ENCODE measurements around the gene SOHLH1. TPM values are rescaled to one million over a fixed set of nuclear protein-coding genes. Genes with fewer than 3 reads are reported as not detected.

Gene SOHLH1
- total RNA-seq, 1 experiment from 2014 or later, result not detected

GRCh38 chr9:135697226-135697625 is 2.1 kb downstream of the SOHLH1 start:
- Histone ChIP-seq H3K27ac (ENCODE audit: low read depth, low read length) (no peak overlapping the region), H3K36me3 (ENCODE audit: control insufficient read depth in 1 of 2, insufficient read depth in 2 of 2, low read length in 2 of 2) (no peaks in the 10 kb centered on the region), H4K20me1 (ENCODE audit: insufficient read depth) (no peaks in the 10 kb centered on the region), H3K4me1 (ENCODE audit: control insufficient read depth in 1 of 2, insufficient read depth in 2 of 2, low read length in 2 of 2) (peaks cover 6 to 18% of the 10 kb centered on the region in 2 experiments; a peak in 3 of 4 replicates), H3K79me2 (ENCODE audit: insufficient read depth, low read length) (no peaks in the 10 kb centered on the region), H3K9me3 (ENCODE audit: control insufficient read depth in 1 of 2, insufficient read depth in 1 of 2, low read depth in 1 of 2, low read length in 2 of 2) (no peaks in the 10 kb centered on the region), H3K4me2 (ENCODE audit: low read length) (no peak overlapping the region), H3K27me3 (ENCODE audit: insufficient read depth, low read length) (no peaks in the 10 kb centered on the region), H3K9ac (ENCODE audit: low read length) (no peak overlapping the region), H3K4me3 (replicated peaks in 1 of 2; ENCODE audit: low read depth in 1 of 2, low read length in 2 of 2) (no peak overlapping the region), H2AFZ (ENCODE audit: low read depth, low read length, poor library complexity, severe bottlenecking) (no peak overlapping the region), H3K9me2 (ENCODE audit: insufficient read depth) (no peaks in the 10 kb centered on the region)
- TF ChIP-seq MAX (IDR thresholded peaks at IDR 0.05) (no peak), EZH2 (IDR thresholded peaks at IDR 0.05) (no peak), TCF7L2 (IDR thresholded peaks at IDR 0.05; ENCODE audit: borderline replicate concordance, extremely low read depth, insufficient read depth, insufficient read length) (no peak), REST (IDR thresholded peaks at IDR 0.05; ENCODE audit: low read depth) (no peak), ATF3 (IDR thresholded peaks at IDR 0.05) (no peak), ZBTB33 (IDR thresholded peaks at IDR 0.05; ENCODE audit: extremely low read depth, insufficient replicate concordance, low read length) (no peak), SIN3A (IDR thresholded peaks at IDR 0.05; ENCODE audit: low read depth) (no peak), CTCF (IDR thresholded peaks at IDR 0.05 in 2 of 3, conservative IDR thresholded peaks at IDR 0.05 in 1 of 3; ENCODE audit: borderline replicate concordance in 1 of 3, insufficient read depth in 1 of 3, low read depth in 2 of 3, low read length in 2 of 3) (no peak), EZH2phosphoT487 (IDR thresholded peaks at IDR 0.05; ENCODE audit: borderline replicate concordance) (no peak), ZFX (IDR thresholded peaks at IDR 0.05) (no peak), CEBPB (IDR thresholded peaks at IDR 0.05; ENCODE audit: low read depth) (no peak), JUND (IDR thresholded peaks at IDR 0.05) (no peak), ZNF274 (IDR thresholded peaks at IDR 0.05; ENCODE audit: low read depth, low read length) (no peak), FOSL1 (IDR thresholded peaks at IDR 0.05; ENCODE audit: low read depth) (no peak), RAD21 (IDR thresholded peaks at IDR 0.05; ENCODE audit: low read depth) (no peak), POLR2A (IDR thresholded peaks at IDR 0.05; ENCODE audit: borderline replicate concordance, extremely low read depth, insufficient read depth, insufficient read length) (no peak)
- ChIA-PET POLR2A (no interaction called here), CTCF (interaction anchor here (0.7 kb wide), 1 partner anchor 88 kb away, joined by 3 read pairs; no protein-coding TSS in a partner anchor), RAD21 (ENCODE audit: low non-redundant PET in 1 of 2, low total read pairs in 2 of 2, uncharacterized antibody in 2 of 2, unreplicated experiment in 2 of 2) (no interaction called here)
- DNase-seq (ENCODE audit: low read depth, low spot score) (no peak), ATAC-seq (no peak)
- no TSS peak for BruUV-seq (replicated peaks)
- intact Hi-C loops (cut with micrococcal nuclease), result no loop called here

Data from HCT116 (cell line).